ENCODE measurements around the gene ARHGAP4.
A peak's percentile ranks its signal among the peaks of the same experiment; 100 is the strongest.

The ARHGAP4 gene

DNA sequence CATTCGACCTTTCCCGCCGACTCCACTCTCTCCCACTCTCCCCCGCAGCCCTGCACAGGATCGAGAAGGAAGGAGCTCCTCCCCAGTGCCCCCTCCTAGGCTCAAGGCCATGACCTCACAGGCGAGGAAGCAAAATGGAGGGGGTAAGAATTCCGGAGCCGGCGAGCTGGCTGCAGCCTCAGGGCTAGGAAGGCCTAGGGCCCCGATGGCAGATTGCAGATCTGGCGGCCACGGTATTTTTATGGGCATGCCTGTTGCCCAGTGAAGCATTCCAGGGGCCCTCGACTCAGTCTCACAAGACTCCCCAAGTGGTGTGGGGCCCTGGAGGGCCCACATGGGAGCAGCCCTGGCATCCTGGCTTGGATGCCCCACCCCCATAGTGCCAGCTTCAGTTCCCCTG lies 39.1 kb downstream of the ARHGAP4 start:
- Histone ChIP-seq H3K4ac (ENCODE audit: low read depth, low read length) (peak overlapping the region; percentile 88), H3K27ac (ENCODE audit: low read depth, low read length) (peak overlapping the region; percentile 55), H3K18ac (ENCODE audit: low read length) (no peak overlapping the region), H2AK5ac (ENCODE audit: low read length) (no peak overlapping the region), H2BK5ac (ENCODE audit: low read length) (no peak overlapping the region), H3K9ac (ENCODE audit: low read length) (peak overlapping the region; percentile 71), H4K8ac (ENCODE audit: low read depth, low read length) (no peak overlapping the region), H3K4me2 (ENCODE audit: low read length) (peak overlapping the region; percentile 13), H3K4me1 (ENCODE audit: control insufficient read depth, low read depth, low read length) (peaks cover 2% of the 10 kb centered on the region), H2BK120ac (ENCODE audit: low read depth, low read length) (no peak overlapping the region), H3K23ac (ENCODE audit: low read length) (no peak overlapping the region), H3K56ac (ENCODE audit: low read length) (peak overlapping the region; percentile 77), H3K4me3 (ENCODE audit: low read length) (no peak overlapping the region), H3K79me1 (ENCODE audit: low read length) (no peaks in the 10 kb centered on the region), H2BK15ac (replicated peaks; ENCODE audit: low read depth) (no peak overlapping the region), H3K27me3 (ENCODE audit: insufficient read depth, low read length, poor library complexity) (no peaks in the 10 kb centered on the region), H3K79me2 (ENCODE audit: control insufficient read depth, insufficient read depth, low read length) (peaks cover 2% of the 10 kb centered on the region), H4K5ac (ENCODE audit: low read length) (no peak overlapping the region), H3K36me3 (ENCODE audit: control insufficient read depth, insufficient read depth, low read length) (no peaks in the 10 kb centered on the region)
- peak; percentile 92 for DNase-seq
- WGBS (ENCODE audit: extremely low coverage, insufficient coverage, low lambda C conversion rate): no CpG with 5 or more reads among the region's 13 CpGs

DNA sequence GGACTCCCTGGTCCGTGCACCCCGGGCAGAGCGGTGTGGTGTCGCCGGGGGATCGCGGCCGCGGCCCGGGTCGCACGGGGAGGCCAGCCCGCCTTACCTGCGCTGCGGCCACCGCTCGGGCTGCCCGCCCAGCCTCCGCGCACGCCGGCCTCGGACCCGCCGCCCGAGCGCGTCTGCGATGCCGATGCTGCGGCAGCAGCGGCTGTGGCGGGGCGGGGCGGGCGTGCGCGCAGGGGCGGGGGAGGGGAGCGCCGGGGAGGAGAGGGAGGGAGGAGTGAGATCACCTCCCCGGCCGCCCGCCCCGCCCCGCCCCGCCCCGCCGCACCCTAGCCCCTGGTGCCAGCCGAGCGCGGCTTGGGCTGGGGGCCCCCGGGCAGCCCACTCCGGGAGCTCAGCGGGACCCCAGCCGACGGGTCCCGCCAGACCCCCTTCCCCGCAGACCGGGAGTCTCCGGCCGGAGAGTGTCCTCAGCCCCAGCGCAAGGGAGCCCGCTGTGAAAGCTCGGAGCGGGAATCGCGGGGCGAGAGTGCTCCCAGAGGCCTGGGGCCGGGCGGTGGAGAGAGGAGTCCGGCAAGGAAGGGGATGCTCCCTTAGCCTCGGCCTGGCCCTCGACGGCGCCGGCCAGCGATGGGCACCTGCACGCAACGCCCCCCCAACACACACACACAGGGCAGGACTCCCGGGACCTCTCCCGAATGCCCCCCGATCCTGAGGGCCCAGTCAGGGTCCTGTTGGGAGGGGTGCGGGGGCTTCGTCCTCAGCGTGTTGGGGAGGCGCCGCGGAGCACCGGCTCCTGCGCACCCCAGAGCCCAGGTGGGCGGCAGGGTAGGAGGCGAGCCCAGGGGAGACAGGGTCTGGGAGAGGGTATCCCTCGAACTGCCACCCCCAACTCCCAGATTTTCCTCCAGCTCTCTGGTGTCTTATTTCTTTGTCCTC lies 39.8 kb downstream of the ARHGAP4 start, which contains the start of gene L1CAM:
Gene L1CAM (minus strand): TSS at position 206 of the 936 bp plus-strand sequence. CDS start 10,337 bp downstream, outside the sequence.
- H3K4me3 ChIP-seq (ENCODE audit: low read length): peak within 1 kb of the TSS; percentile 51
- H2BK120ac ChIP-seq (ENCODE audit: low read depth, low read length): peak within 1 kb of the TSS; percentile 85
- no CpG with 5 or more reads among the region's 94 CpGs for WGBS (ENCODE audit: extremely low coverage, insufficient coverage, low lambda C conversion rate)
- no peaks in the 10 kb centered on the region for H3K36me3 ChIP-seq (ENCODE audit: control insufficient read depth, insufficient read depth, low read length)
- peak within 1 kb of the TSS; percentile 91 for H3K18ac ChIP-seq (ENCODE audit: low read length)
- no peak within 1 kb of the TSS for H2BK5ac ChIP-seq (ENCODE audit: low read length)
- H3K4me1 ChIP-seq (ENCODE audit: control insufficient read depth, low read depth, low read length): peaks cover 2% of the 10 kb centered on the region
- peak within 1 kb of the TSS; percentile 61 for H3K4me2 ChIP-seq (ENCODE audit: low read length)
- H3K79me1 ChIP-seq (ENCODE audit: low read length): no peaks in the 10 kb centered on the region
- H3K27ac ChIP-seq (ENCODE audit: low read depth, low read length): peak within 1 kb of the TSS; percentile 55
- no peak within 1 kb of the TSS for H3K23ac ChIP-seq (ENCODE audit: low read length)
- peak; percentile 60 for DNase-seq
- H3K27me3 ChIP-seq (ENCODE audit: insufficient read depth, low read length, poor library complexity): no peaks in the 10 kb centered on the region
- no peak within 1 kb of the TSS for H2BK15ac ChIP-seq (replicated peaks; ENCODE audit: low read depth)
- H3K79me2 ChIP-seq (ENCODE audit: control insufficient read depth, insufficient read depth, low read length): peaks cover 2% of the 10 kb centered on the region
- no peak within 1 kb of the TSS for H4K5ac ChIP-seq (ENCODE audit: low read length)
- peak within 1 kb of the TSS; percentile 88 for H3K4ac ChIP-seq (ENCODE audit: low read depth, low read length)
- no peak within 1 kb of the TSS for H4K8ac ChIP-seq (ENCODE audit: low read depth, low read length)
- no peak within 1 kb of the TSS for H2AK5ac ChIP-seq (ENCODE audit: low read length)
- peak within 1 kb of the TSS; percentile 76 for H3K9ac ChIP-seq (ENCODE audit: low read length)
- peak within 1 kb of the TSS; percentile 80 for H3K56ac ChIP-seq (ENCODE audit: low read length)

DNA sequence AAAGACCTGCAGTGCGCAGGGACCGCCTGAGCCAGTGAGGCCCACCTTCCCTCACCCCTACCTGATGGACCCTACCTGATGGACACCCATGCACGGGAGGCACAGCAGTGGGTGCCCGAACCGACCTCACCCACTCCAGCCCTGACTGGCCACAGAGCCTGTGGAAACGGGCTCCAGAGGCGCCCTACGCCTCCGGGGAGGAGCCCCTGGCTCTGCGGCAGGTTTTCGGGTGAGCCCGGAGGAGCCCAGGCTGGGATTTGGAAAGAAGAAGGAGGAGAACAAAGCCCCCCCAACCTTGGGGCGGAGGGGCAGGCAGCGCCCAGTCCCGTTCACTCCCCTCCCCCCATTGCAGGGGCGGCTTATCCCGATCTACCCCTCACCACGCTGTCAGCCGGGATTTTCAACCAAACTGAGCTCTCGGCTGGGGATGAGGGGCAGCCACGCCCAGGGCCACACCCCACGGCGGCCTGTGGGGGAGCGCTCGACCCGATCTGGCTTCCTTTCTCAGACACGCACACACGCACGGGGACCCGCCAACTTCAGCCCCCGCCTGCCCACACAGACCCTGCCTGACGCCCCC lies 40.8 kb downstream of the ARHGAP4 start:
- Histone ChIP-seq H3K9ac (ENCODE audit: low read length) (peak overlapping the region; percentile 76), H2BK5ac (ENCODE audit: low read length) (no peak overlapping the region), H3K27ac (ENCODE audit: low read depth, low read length) (no peak overlapping the region), H3K27me3 (ENCODE audit: insufficient read depth, low read length, poor library complexity) (no peaks in the 10 kb centered on the region), H3K4me1 (ENCODE audit: control insufficient read depth, low read depth, low read length) (peaks cover 2% of the 10 kb centered on the region), H3K18ac (ENCODE audit: low read length) (no peak overlapping the region), H2AK5ac (ENCODE audit: low read length) (no peak overlapping the region), H3K79me1 (ENCODE audit: low read length) (no peaks in the 10 kb centered on the region), H3K56ac (ENCODE audit: low read length) (peak overlapping the region; percentile 80), H3K4me3 (ENCODE audit: low read length) (peak overlapping the region; percentile 51), H4K5ac (ENCODE audit: low read length) (no peak overlapping the region), H2BK15ac (replicated peaks; ENCODE audit: low read depth) (no peak overlapping the region), H4K8ac (ENCODE audit: low read depth, low read length) (no peak overlapping the region), H3K79me2 (ENCODE audit: control insufficient read depth, insufficient read depth, low read length) (peaks cover 2% of the 10 kb centered on the region), H3K23ac (ENCODE audit: low read length) (no peak overlapping the region), H3K4me2 (ENCODE audit: low read length) (peak overlapping the region; percentile 61), H2BK120ac (ENCODE audit: low read depth, low read length) (no peak overlapping the region), H3K36me3 (ENCODE audit: control insufficient read depth, insufficient read depth, low read length) (no peaks in the 10 kb centered on the region), H3K4ac (ENCODE audit: low read depth, low read length) (no peak overlapping the region)
- WGBS (ENCODE audit: extremely low coverage, insufficient coverage, low lambda C conversion rate): no CpG with 5 or more reads among the region's 32 CpGs
- DNase-seq: no peak

GRCh38 chrX:153884590-153884989 lies 41.5 kb downstream of the ARHGAP4 start:
- no peak for DNase-seq
- Histone ChIP-seq H3K4me3 (ENCODE audit: low read length) (no peak overlapping the region), H2BK5ac (ENCODE audit: low read length) (no peak overlapping the region), H3K36me3 (ENCODE audit: control insufficient read depth, insufficient read depth, low read length) (no peaks in the 10 kb centered on the region), H2AK5ac (ENCODE audit: low read length) (no peak overlapping the region), H4K5ac (ENCODE audit: low read length) (no peak overlapping the region), H2BK120ac (ENCODE audit: low read depth, low read length) (no peak overlapping the region), H3K27me3 (ENCODE audit: insufficient read depth, low read length, poor library complexity) (no peaks in the 10 kb centered on the region), H3K23ac (ENCODE audit: low read length) (no peak overlapping the region), H3K27ac (ENCODE audit: low read depth, low read length) (no peak overlapping the region), H3K9ac (ENCODE audit: low read length) (peak overlapping the region; percentile 76), H2BK15ac (replicated peaks; ENCODE audit: low read depth) (no peak overlapping the region), H3K4me2 (ENCODE audit: low read length) (no peak overlapping the region), H4K8ac (ENCODE audit: low read depth, low read length) (no peak overlapping the region), H3K4me1 (ENCODE audit: control insufficient read depth, low read depth, low read length) (peaks cover 6% of the 10 kb centered on the region), H3K18ac (ENCODE audit: low read length) (no peak overlapping the region), H3K4ac (ENCODE audit: low read depth, low read length) (no peak overlapping the region), H3K56ac (ENCODE audit: low read length) (peak overlapping the region; percentile 80), H3K79me2 (ENCODE audit: control insufficient read depth, insufficient read depth, low read length) (peaks cover 2% of the 10 kb centered on the region), H3K79me1 (ENCODE audit: low read length) (no peaks in the 10 kb centered on the region)
- WGBS (ENCODE audit: extremely low coverage, insufficient coverage, low lambda C conversion rate): no CpG with 5 or more reads among the region's 6 CpGs

DNA sequence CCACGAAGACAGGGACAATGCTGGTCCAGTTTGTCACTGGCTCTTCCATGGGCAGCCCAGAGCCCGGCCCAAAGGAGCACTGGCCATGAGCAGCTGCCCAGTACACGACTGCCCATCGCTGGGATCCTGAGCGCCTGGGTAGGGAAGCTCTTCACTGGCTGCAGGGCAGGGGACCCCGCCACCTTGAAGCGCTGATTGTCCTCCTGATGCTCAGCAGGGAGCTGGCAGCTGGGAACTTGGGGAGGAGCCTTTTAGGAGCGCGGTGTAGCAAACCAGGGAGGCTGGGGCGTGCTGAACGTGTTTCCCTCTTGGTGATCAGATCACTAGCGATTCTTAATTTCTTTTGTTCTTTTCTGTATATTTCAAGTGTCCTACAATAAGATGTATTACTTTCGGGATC lies 41.9 kb downstream of the ARHGAP4 start:
- DNase-seq: no peak
- Histone ChIP-seq H3K23ac (ENCODE audit: low read length) (no peak overlapping the region), H3K27me3 (ENCODE audit: insufficient read depth, low read length, poor library complexity) (no peaks in the 10 kb centered on the region), H2BK15ac (replicated peaks; ENCODE audit: low read depth) (no peak overlapping the region), H4K8ac (ENCODE audit: low read depth, low read length) (no peak overlapping the region), H3K79me1 (ENCODE audit: low read length) (no peaks in the 10 kb centered on the region), H2AK5ac (ENCODE audit: low read length) (no peak overlapping the region), H3K9ac (ENCODE audit: low read length) (no peak overlapping the region), H3K4me1 (ENCODE audit: control insufficient read depth, low read depth, low read length) (peaks cover 6% of the 10 kb centered on the region), H2BK5ac (ENCODE audit: low read length) (no peak overlapping the region), H4K5ac (ENCODE audit: low read length) (no peak overlapping the region), H3K4me2 (ENCODE audit: low read length) (no peak overlapping the region), H3K4ac (ENCODE audit: low read depth, low read length) (no peak overlapping the region), H3K79me2 (ENCODE audit: control insufficient read depth, insufficient read depth, low read length) (peaks cover 2% of the 10 kb centered on the region), H3K4me3 (ENCODE audit: low read length) (no peak overlapping the region), H3K18ac (ENCODE audit: low read length) (no peak overlapping the region), H3K56ac (ENCODE audit: low read length) (no peak overlapping the region), H3K27ac (ENCODE audit: low read depth, low read length) (no peak overlapping the region), H3K36me3 (ENCODE audit: control insufficient read depth, insufficient read depth, low read length) (no peaks in the 10 kb centered on the region), H2BK120ac (ENCODE audit: low read depth, low read length) (no peak overlapping the region)
- WGBS (ENCODE audit: extremely low coverage, insufficient coverage, low lambda C conversion rate): no CpG with 5 or more reads among the region's 13 CpGs

All from mesendoderm (in vitro differentiated cells).